ENCODE measurements around the gene MAP2K1. TPM values are rescaled to one million over a fixed set of nuclear protein-coding genes. Genes with fewer than 3 reads are reported as not detected.
A peak's percentile ranks its signal among the peaks of the same experiment; 100 is the strongest.

MAP2K1 gene
- total RNA-seq, 4 donors from 2014 or later: 50.4 to 112 (median 69.5) TPM

GRCh38 chr15:66472176-66472999 lies 85.7 kb downstream of the MAP2K1 start:
- Histone ChIP-seq H3K4me1 (peaks cover 10 to 21% of the 10 kb centered on the region in 2 donors), H3K4me3 (no peak overlapping the region), H3K9me3 (no peaks in the 10 kb centered on the region), H3K27me3 (no peaks in the 10 kb centered on the region), H3K27ac (peak overlapping the region in 2 of 4 donors; percentile 2 to 19), H3K36me3 (no peaks in the 10 kb centered on the region)
- no peak for TF ChIP-seq POLR2A (IDR thresholded peaks at IDR 0.05)
- TF ChIP-seq CTCF (IDR thresholded peaks at IDR 0.05 in 4 of 5, conservative IDR thresholded peaks at IDR 0.05 in 1 of 5): no peak
- no peak for DNase-seq
- ATAC-seq: no peak
- intact Hi-C loops (cut with DNase I; ENCODE audit: low total_unique reads) (no loop called here), in situ Hi-C loops (cut with MboI; ENCODE audit: low sequenced_read_pairs in 4 of 4) (no loop called here)

- ATAC-seq (no peak), DNase-seq (no peak)
- H3K9me3 ChIP-seq: no peaks in the 10 kb centered on the region
- in situ Hi-C loops (cut with MboI; ENCODE audit: low sequenced_read_pairs in 4 of 4) (no loop called here), intact Hi-C loops (cut with DNase I; ENCODE audit: low total_unique reads) (no loop called here)
- H3K36me3 ChIP-seq: no peaks in the 10 kb centered on the region
- H3K4me3 ChIP-seq: no peak overlapping the region
- peaks cover 10 to 21% of the 10 kb centered on the region in 2 donors for H3K4me1 ChIP-seq
- TF ChIP-seq POLR2A (IDR thresholded peaks at IDR 0.05) (no peak), CTCF (IDR thresholded peaks at IDR 0.05 in 4 of 5, conservative IDR thresholded peaks at IDR 0.05 in 1 of 5) (no peak)
- no peaks in the 10 kb centered on the region for H3K27me3 ChIP-seq
- H3K27ac ChIP-seq: no peak overlapping the region
Measured at GRCh38 chr15:66474135-66474534, 87.4 kb downstream of the MAP2K1 start.

GRCh38 chr15:66474963-66475362 lies 88.3 kb downstream of the MAP2K1 start:
- intact Hi-C loops (cut with DNase I; ENCODE audit: low total_unique reads): no loop called here
- no peak overlapping the region for H3K4me3 ChIP-seq
- ATAC-seq: no peak
- no peaks in the 10 kb centered on the region for H3K9me3 ChIP-seq
- TF ChIP-seq CTCF (IDR thresholded peaks at IDR 0.05 in 4 of 5, conservative IDR thresholded peaks at IDR 0.05 in 1 of 5): no peak
- TF ChIP-seq POLR2A (IDR thresholded peaks at IDR 0.05): no peak
- no peaks in the 10 kb centered on the region for H3K27me3 ChIP-seq
- DNase-seq: no peak
- no peak overlapping the region for H3K27ac ChIP-seq
- in situ Hi-C loops (cut with MboI; ENCODE audit: low sequenced_read_pairs in 4 of 4): no loop called here
- H3K4me1 ChIP-seq: peaks cover 10 to 21% of the 10 kb centered on the region in 2 donors
- no peaks in the 10 kb centered on the region for H3K36me3 ChIP-seq

GRCh38 chr15:66476535-66476934 lies 89.8 kb downstream of the MAP2K1 start:
- peaks cover 0 to 6% of the 10 kb centered on the region in 2 donors for H3K36me3 ChIP-seq
- no peaks in the 10 kb centered on the region for H3K27me3 ChIP-seq
- H3K4me1 ChIP-seq: peaks cover 10 to 21% of the 10 kb centered on the region in 2 donors
- no peak overlapping the region for H3K27ac ChIP-seq
- intact Hi-C loops (cut with DNase I; ENCODE audit: low total_unique reads) (no loop called here), in situ Hi-C loops (cut with MboI; ENCODE audit: low sequenced_read_pairs in 4 of 4) (no loop called here)
- DNase-seq (no peak), ATAC-seq (no peak)
- no peak overlapping the region for H3K4me3 ChIP-seq
- TF ChIP-seq CTCF (IDR thresholded peaks at IDR 0.05 in 4 of 5, conservative IDR thresholded peaks at IDR 0.05 in 1 of 5): no peak
- no peak for TF ChIP-seq POLR2A (IDR thresholded peaks at IDR 0.05)
- no peaks in the 10 kb centered on the region for H3K9me3 ChIP-seq

All from gastrocnemius medialis (tissue), 4 donors.